ENCODE results near the gene MLC1. TPM values are rescaled to one million over a fixed set of nuclear protein-coding genes. Genes with fewer than 3 reads are reported as not detected.

The MLC1 gene
- polyA plus RNA-seq, 1 donor (not counting 4 experiments of a cell fraction or from before 2014, with no cell fraction given): not detected

DNA sequence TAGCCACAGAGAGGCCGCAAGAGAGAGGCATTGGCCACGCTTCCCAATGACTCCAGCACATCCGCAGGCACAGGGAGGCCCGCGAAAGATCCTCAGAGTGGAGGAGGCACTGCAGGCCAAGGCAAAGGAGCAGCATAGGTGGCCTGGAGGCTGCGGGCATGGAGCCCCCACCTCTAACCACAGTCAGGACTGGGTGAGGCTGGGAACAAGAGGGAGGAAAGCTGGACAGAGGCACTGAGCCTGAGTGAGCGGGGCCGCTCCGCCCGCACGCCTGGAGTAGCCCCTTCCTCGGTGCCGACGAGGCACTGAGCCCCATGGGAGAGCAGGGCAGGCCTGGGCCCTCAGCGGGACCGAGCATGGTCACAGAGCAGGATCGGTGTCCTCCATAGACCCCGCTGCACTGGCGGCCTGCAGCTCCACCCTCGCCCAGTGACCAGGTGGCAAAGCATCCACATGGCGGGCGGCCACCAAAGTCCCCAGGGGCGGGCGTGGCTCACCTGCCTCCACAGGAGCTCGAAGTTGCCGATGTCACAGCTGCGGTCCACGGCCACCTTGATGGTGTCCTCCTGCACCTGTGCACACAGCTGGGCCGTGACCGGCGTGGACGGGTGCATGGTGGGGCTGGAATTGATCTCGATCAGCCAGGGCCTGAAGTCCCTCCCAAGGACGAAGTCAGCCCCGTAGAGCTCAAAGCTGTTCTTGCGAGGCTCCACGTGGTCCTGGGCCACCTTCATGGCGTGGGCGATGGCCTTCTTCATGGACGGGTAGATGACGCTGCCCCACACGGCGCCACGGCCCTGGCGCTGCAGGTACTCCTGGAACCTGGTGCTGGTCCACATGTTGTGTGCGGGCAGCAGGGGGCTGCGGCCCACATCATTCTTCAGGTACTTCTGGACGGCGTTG, 53.8 kb downstream of the MLC1 start:
- H3K79me2 ChIP-seq (ENCODE audit: control insufficient read depth, insufficient read depth, low read length): no peaks in the 10 kb centered on the region
- H3K9ac ChIP-seq (ENCODE audit: control insufficient read depth, extremely low read depth, insufficient read depth, low read length): no peak overlapping the region
- no peak overlapping the region for H3K27ac ChIP-seq (ENCODE audit: control insufficient read depth, insufficient read depth, low read length)
- FAIRE-seq (no peak), DNase-seq (ENCODE audit: low read depth, low spot score) (no peak)
- H3K9me1 ChIP-seq (ENCODE audit: control insufficient read depth, extremely low read depth, insufficient read depth, low read length): no peaks in the 10 kb centered on the region
- dilution Hi-C loops (cut with MboI; ENCODE audit: extremely low pct_ligation_motif_present, low sequenced_read_pairs): no loop called here
- no peak overlapping the region for H3K4me3 ChIP-seq (ENCODE audit: control insufficient read depth in 2 of 3, extremely low read depth in 1 of 3, insufficient read depth in 2 of 3, low read depth in 1 of 3, low read length in 3 of 3)
- TF ChIP-seq, protein P1, sequence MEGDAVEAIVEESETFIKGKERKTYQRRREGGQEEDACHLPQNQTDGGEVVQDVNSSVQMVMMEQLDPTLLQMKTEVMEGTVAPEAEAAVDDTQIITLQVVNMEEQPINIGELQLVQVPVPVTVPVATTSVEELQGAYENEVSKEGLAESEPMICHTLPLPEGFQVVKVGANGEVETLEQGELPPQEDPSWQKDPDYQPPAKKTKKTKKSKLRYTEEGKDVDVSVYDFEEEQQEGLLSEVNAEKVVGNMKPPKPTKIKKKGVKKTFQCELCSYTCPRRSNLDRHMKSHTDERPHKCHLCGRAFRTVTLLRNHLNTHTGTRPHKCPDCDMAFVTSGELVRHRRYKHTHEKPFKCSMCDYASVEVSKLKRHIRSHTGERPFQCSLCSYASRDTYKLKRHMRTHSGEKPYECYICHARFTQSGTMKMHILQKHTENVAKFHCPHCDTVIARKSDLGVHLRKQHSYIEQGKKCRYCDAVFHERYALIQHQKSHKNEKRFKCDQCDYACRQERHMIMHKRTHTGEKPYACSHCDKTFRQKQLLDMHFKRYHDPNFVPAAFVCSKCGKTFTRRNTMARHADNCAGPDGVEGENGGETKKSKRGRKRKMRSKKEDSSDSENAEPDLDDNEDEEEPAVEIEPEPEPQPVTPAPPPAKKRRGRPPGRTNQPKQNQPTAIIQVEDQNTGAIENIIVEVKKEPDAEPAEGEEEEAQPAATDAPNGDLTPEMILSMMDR (optimal IDR thresholded peaks at IDR 0.05 in 1 of 3, IDR thresholded peaks at IDR 0.05 in 1 of 3, conservative IDR thresholded peaks at IDR 0.05 in 1 of 3; ENCODE audit: extremely low read depth in 1 of 3, insufficient read depth in 2 of 3, low read length in 3 of 3): no peak
- TF ChIP-seq EZH2 (IDR thresholded peaks at IDR 0.05; ENCODE audit: low read length): no peak
- H4K20me1 ChIP-seq (ENCODE audit: control insufficient read depth, extremely low read depth, insufficient read depth, low read length): no peaks in the 10 kb centered on the region
- no peaks in the 10 kb centered on the region for H3K9me3 ChIP-seq (ENCODE audit: control insufficient read depth, low read depth, low read length)
- H2AFZ ChIP-seq (ENCODE audit: control insufficient read depth, low read length): no peak overlapping the region
- H3K4me1 ChIP-seq (ENCODE audit: control insufficient read depth, extremely low read depth, insufficient read depth, low read length): peaks cover 8% of the 10 kb centered on the region
- H3K36me3 ChIP-seq (ENCODE audit: control insufficient read depth in 2 of 2, extremely low read depth in 1 of 2, insufficient read depth in 2 of 2, low read length in 2 of 2): no peaks in the 10 kb centered on the region
- H3K4me2 ChIP-seq (ENCODE audit: control insufficient read depth, extremely low read depth, insufficient read depth, low read depth, low read length): no peak overlapping the region
- peaks cover 5% of the 10 kb centered on the region for H3K27me3 ChIP-seq (ENCODE audit: control insufficient read depth, extremely low read depth, insufficient read depth, low read length)

DNA sequence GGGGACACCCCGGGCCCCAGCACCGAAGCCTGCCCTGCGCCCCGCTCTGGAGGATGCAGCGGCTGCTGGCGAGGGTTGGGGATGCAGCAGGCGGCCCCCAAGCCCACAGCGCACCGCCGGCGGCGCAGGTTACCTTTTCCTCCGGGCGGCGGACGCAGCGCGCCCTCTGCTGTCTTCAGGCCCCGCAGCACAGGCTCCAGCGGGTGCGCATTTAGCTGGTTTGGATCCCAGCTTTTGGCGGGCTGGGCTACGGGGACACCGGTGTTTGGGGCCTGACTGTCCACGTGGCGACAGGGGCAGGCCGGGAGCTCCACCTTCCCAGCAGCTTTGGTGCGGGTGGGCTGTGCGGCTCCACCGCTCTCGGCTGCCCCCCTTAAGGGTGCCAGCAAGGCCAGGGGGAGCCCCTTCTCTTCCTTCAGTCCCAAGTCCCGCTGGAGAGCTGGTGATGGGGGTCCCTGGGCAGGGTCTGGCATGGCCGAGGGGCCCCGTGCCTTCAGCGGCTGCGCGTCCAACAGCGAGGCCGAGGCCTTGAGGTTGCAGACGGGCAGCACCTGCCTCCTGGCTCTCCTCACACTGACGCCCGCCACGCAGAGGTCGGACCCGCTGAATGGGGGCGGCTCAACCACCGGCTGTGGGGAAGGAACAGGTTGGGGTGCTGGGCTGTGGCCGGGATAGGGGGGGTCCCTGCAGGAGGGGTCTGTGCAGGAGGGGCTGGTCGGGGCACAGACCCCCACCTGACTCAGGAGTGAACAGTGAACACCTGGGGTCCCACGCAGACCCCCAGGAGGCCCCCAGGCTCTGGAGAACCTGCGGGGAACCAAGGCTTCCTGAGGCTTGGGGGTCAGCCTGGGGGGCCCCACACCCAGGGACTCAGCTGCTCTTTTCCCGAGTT, 54.7 kb downstream of the MLC1 start:
- Histone ChIP-seq H3K9ac (ENCODE audit: control insufficient read depth, extremely low read depth, insufficient read depth, low read length) (no peak overlapping the region), H3K36me3 (ENCODE audit: control insufficient read depth in 2 of 2, extremely low read depth in 1 of 2, insufficient read depth in 2 of 2, low read length in 2 of 2) (no peaks in the 10 kb centered on the region), H2AFZ (ENCODE audit: control insufficient read depth, low read length) (no peak overlapping the region), H4K20me1 (ENCODE audit: control insufficient read depth, extremely low read depth, insufficient read depth, low read length) (no peaks in the 10 kb centered on the region), H3K27me3 (ENCODE audit: control insufficient read depth, extremely low read depth, insufficient read depth, low read length) (peaks cover 5% of the 10 kb centered on the region), H3K79me2 (ENCODE audit: control insufficient read depth, insufficient read depth, low read length) (no peaks in the 10 kb centered on the region), H3K27ac (ENCODE audit: control insufficient read depth, insufficient read depth, low read length) (no peak overlapping the region), H3K4me1 (ENCODE audit: control insufficient read depth, extremely low read depth, insufficient read depth, low read length) (peaks cover 8% of the 10 kb centered on the region), H3K9me3 (ENCODE audit: control insufficient read depth, low read depth, low read length) (no peaks in the 10 kb centered on the region), H3K4me2 (ENCODE audit: control insufficient read depth, extremely low read depth, insufficient read depth, low read depth, low read length) (no peak overlapping the region), H3K4me3 (ENCODE audit: control insufficient read depth in 2 of 3, extremely low read depth in 1 of 3, insufficient read depth in 2 of 3, low read depth in 1 of 3, low read length in 3 of 3) (no peak overlapping the region), H3K9me1 (ENCODE audit: control insufficient read depth, extremely low read depth, insufficient read depth, low read length) (no peaks in the 10 kb centered on the region)
- DNase-seq (ENCODE audit: low read depth, low spot score) (no peak), FAIRE-seq (no peak)
- dilution Hi-C loops (cut with MboI; ENCODE audit: extremely low pct_ligation_motif_present, low sequenced_read_pairs): no loop called here
- TF ChIP-seq, protein P1 (optimal IDR thresholded peaks at IDR 0.05 in 1 of 3, IDR thresholded peaks at IDR 0.05 in 1 of 3, conservative IDR thresholded peaks at IDR 0.05 in 1 of 3; ENCODE audit: extremely low read depth in 1 of 3, insufficient read depth in 2 of 3, low read length in 3 of 3): peak; percentile 67 to 91 (median 89)
- TF ChIP-seq EZH2 (IDR thresholded peaks at IDR 0.05; ENCODE audit: low read length): no peak
